ENCODE results near the gene LRRC37B.
"Not testable (repeated sequence)": the region's sequence is repeated elsewhere in the genome, so short reads cannot be mapped to it uniquely, and the experiment has no call there.

DNA sequence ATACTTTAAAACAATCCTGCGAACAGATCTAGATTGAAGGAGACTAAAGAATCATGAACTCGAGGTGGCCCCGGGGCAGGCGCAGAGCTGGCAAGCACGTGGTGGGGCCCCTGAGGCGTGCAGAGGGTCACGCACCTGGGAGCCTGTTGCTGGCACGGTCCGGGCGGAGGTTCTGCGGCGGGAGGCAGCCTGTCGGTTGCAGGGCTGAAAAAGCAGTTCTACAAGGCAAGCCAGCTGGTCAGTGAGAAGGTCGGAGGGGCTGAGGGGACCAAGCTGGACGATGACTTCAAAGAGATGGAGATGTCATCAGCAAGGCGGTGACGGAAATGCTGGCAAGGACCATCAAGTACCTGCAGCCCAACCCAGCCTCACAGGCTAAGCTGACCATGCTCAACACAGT, 33.1 kb downstream of the LRRC37B start:
- TF ChIP-seq SUZ12 (IDR thresholded peaks at IDR 0.05; ENCODE audit: extremely low read depth, insufficient read depth, insufficient read length); ZNF274 (IDR thresholded peaks at IDR 0.05; ENCODE audit: low read depth, low read length): not testable (repeated sequence)
